Right cardiac atrium (tissue), 5 donors: ENCODE results near the gene NDUFS8. TPM values are rescaled to one million over a fixed set of nuclear protein-coding genes. Genes with fewer than 3 reads are reported as not detected.

Experiments
- ATAC-seq, 2 donors: fragments of 200-7000 bp; cut with Tn5 transposase; one replicate each; pipeline versions ENCODE4 v1.8.0 to v1.9.1; 2020; ENCODE audit warnings: moderate library complexity in 2 of 2, mild to moderate bottlenecking in 1 of 2
- DNase-seq, 3 donors: peaks; one replicate each; pipeline ENCODE4 v3.0.0-alpha.2; 2020
- H3K27ac ChIP-seq: one replicate; pipeline ENCODE4 v1.5.1; 2013; ENCODE audit warnings: mild to moderate bottlenecking, low read length, control low read depth, moderate library complexity
- H3K27me3 ChIP-seq: one replicate; pipeline ENCODE4 v1.6.1; 2013; ENCODE audit not compliant: control insufficient read depth, insufficient read depth
- H3K4me1 ChIP-seq: one replicate; pipeline ENCODE4 v1.6.1; 2013; ENCODE audit warnings: low read length; ENCODE audit not compliant: control insufficient read depth, insufficient read depth
- H3K4me3 ChIP-seq: one replicate; pipeline ENCODE4 v1.5.1; 2013; ENCODE audit warnings: low read length, control low read depth
- H3K9me3 ChIP-seq: one replicate; pipeline ENCODE4 v1.6.1; 2013; ENCODE audit warnings: low read length; ENCODE audit not compliant: control insufficient read depth
- WGBS: extraction: QIAGEN DNeasy Blood & Tissue Kit; methylation state at CpG from one replicate; pipeline ENCODE4 v1.1.7; 2013; 5-methylcytosine and 5-hydroxymethylcytosine counted together
- intact Hi-C, 4 donors: fragments of 100-400 bp; cut with DNase I; formaldehyde crosslinking; loops; one replicate each; pipeline versions ENCODE4 v1.11.0 to v1.14.0; 2022 to 2023
- polyA plus RNA-seq: library from polyadenylated mRNA; stranded (reverse); fragments of 200-250 nt; gene quantifications from one replicate; pipeline ENCODE4 v1.2.3, GENCODE V29; 2013
- total RNA-seq, 4 donors: library from RNA; stranded (reverse); fragmentation: NEBNext Ultra II Directional; extraction: Animal tissue kit (Norgen Biotek cat#: 25700); gene quantifications; one replicate each; pipeline ENCODE4 v1.2.1, GENCODE V29; 2021
- donor health status: healthy with polysubstance abuse.
- donor health status: DM: no; HTN: yes; CAD: no.
- donor health status: DM: no; HTN: no; CAD: no.
- donor health status: DM: no; HTN: yes; CAD: no; lungs with severe emphysema.
- donor health status: DM: yes; HTN: yes; CAD: no.

Gene NDUFS8
- total and polyA plus RNA-seq, 5 donors = 334 to 642 (median 433) TPM

GRCh38 chr11:68038718-68039525 lies 8.4 kb downstream of the NDUFS8 start, which contains the start of gene TCIRG1:
Gene TCIRG1 (plus strand): TSS chr11:68039025. CDS start chr11:68041272, 2,247 bp downstream.
- no peaks in the 10 kb centered on the region for H3K9me3 ChIP-seq
- peak within 1 kb of the TSS; percentile 83 for H3K27ac ChIP-seq
- intact Hi-C loops = loop anchor here in 2 of 4 donors (5.0 to 10.0 kb wide), 2 partner anchors 78 to 276 kb away; partner anchors contain the start of gene LRP5 (in 1 of the 2)
- DNase-seq (peak; percentile 89 to 96 (median 96)), ATAC-seq (peak; percentile 88 to 90)
- 7% methylated on average over 51 of the region's 51 CpGs for WGBS
- no peaks in the 10 kb centered on the region for H3K27me3 ChIP-seq
- H3K4me3 ChIP-seq = peak within 1 kb of the TSS; percentile 73
- H3K4me1 ChIP-seq = peaks cover 11% of the 10 kb centered on the region

DNA sequence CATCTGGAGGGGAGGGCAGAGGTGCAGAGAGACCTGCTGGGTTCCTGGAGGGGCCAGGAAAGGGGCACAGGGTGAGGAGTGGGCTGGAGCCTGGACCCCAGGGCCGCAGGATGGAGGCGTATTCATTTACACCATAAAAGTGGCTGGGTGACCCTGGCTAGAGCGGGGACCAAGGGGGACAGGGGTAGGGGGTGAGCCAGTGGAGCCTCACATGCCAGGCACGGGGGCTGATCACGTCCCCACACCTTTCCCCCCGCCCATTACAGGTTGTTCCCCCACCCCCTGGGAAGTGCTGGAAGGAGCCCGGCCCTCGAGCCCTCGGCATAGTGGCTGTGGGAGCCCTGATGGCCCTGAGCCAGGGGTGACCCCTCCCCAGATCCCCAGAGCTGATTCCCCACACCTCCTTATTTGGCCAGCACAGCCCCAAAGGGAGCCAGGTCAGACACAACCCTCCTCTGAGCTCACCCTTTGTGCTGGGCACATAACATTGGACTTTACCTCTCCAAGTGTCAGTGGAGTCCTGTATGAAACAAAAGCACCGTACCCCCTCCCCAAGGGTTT lies 9.1 kb downstream of the NDUFS8 start:
- H3K27ac ChIP-seq = peak overlapping the region; percentile 83
- H3K4me3 ChIP-seq = peak overlapping the region; percentile 73
- DNase-seq (peak; percentile 30 to 75 (median 69)), ATAC-seq (no peak)
- WGBS = 34% methylated on average over 10 of the region's 10 CpGs
- peaks cover 11% of the 10 kb centered on the region for H3K4me1 ChIP-seq
- no peaks in the 10 kb centered on the region for H3K9me3 ChIP-seq
- intact Hi-C loops = loop anchor here in 2 of 4 donors (5.0 to 10.0 kb wide), 2 partner anchors 78 to 275 kb away; partner anchors contain the start of gene LRP5 (in 1 of the 2)
- no peaks in the 10 kb centered on the region for H3K27me3 ChIP-seq

DNA sequence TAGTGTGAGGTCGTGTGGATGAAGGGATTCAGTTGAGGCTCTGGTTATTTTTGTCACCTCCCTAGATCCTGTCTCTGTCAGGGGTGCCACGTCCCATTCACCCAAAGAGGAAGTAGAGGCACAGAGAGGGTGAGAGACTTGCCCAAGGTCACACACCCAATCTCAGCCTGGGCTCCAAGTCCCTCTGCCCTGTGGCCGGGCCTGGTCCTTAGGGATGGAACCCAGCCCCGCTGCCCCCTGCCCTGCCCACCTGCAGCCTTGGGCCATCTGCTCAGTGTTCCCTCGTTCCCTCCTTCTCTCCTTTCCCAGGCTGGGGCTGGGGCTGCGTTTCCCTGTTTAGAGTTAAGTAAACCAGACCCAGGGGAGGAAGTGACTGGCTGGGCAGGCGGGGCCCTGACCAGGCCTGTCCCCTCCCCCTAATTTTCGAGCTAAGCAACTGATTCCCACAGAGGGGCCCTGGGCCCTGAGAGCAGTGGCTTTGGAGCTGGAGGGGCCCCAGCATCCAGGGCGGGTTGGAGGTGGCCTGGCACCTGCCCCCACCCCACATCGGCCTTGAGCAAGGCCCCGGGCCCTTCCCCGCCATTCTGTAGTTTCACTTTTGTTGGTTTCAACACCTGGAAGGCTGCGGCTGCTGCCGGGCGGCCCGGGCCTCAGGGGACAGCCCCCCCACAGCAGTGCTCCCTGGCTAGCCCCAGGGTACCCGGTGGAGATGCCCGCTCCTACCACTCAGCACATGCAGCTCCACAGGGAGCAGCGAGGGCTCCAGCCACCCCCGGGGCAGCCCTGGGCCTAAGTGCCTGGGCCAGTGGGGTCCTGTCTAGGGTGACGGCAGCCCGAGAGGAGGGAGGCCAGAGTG lies 9.8 kb downstream of the NDUFS8 start:
- H3K27ac ChIP-seq = peak overlapping the region; percentile 83
- DNase-seq = peak; percentile 73 to 88 (median 87)
- peaks cover 11% of the 10 kb centered on the region for H3K4me1 ChIP-seq
- H3K4me3 ChIP-seq = peak overlapping the region; percentile 73
- H3K9me3 ChIP-seq = no peaks in the 10 kb centered on the region
- intact Hi-C loops = no loop called here
- ATAC-seq = peak; percentile 16 to 49
- no peaks in the 10 kb centered on the region for H3K27me3 ChIP-seq
- WGBS = 23% methylated on average over 22 of the region's 22 CpGs

GRCh38 chr11:68040957-68041591 lies 10.6 kb downstream of the NDUFS8 start:
- no peaks in the 10 kb centered on the region for H3K27me3 ChIP-seq
- H3K9me3 ChIP-seq = no peaks in the 10 kb centered on the region
- DNase-seq = peak; percentile 31 to 64 (median 58)
- H3K4me1 ChIP-seq = peaks cover 11% of the 10 kb centered on the region
- H3K4me3 ChIP-seq = peak overlapping the region; percentile 73
- 81% methylated on average over 23 of the region's 23 CpGs for WGBS
- H3K27ac ChIP-seq = peak overlapping the region; percentile 14
- ATAC-seq = no peak
- intact Hi-C loops = no loop called here

DNA sequence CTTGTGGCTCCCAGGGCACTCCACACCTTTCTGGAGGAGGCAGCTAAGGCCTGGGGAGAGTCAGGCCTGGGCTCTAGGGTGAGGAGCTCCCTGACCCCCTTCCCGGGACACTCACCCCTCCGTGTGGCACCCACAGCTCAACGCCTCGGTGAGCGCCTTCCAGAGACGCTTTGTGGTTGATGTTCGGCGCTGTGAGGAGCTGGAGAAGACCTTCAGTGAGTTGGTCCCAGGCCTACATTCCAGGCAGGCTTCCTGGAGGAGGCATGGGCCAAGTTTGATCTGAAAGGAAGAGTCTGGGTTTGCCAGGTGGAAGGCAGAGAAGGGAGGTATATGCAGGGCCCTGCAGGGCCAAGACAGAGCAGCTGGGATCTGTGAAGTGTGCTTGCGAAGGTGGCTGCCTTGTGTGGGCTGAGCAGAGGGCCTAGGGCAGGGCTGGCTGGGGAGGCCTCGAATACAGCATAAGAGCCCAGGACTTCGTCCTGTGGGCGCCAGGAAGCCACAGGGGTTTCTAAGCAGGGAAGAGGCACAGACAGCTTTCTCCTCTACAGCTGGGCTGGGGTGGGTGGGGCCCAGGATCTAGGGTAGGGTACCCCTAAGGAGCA lies 11.2 kb downstream of the NDUFS8 start:
- 86% methylated on average over 12 of the region's 12 CpGs for WGBS
- Histone ChIP-seq H3K27me3 (no peaks in the 10 kb centered on the region), H3K4me1 (peaks cover 11% of the 10 kb centered on the region), H3K9me3 (no peaks in the 10 kb centered on the region), H3K27ac (no peak overlapping the region), H3K4me3 (no peak overlapping the region)
- ATAC-seq (no peak), DNase-seq (peak in 1 of 3 donors; percentile 38)
- intact Hi-C loops = no loop called here

- 92% methylated on average over 27 of the region's 27 CpGs for WGBS
- H3K27ac ChIP-seq = no peak overlapping the region
- H3K27me3 ChIP-seq = no peaks in the 10 kb centered on the region
- no peak overlapping the region for H3K4me3 ChIP-seq
- no peaks in the 10 kb centered on the region for H3K9me3 ChIP-seq
- H3K4me1 ChIP-seq = peaks cover 10% of the 10 kb centered on the region
- peak in 2 of 3 donors; percentile 18 to 61 for DNase-seq
- intact Hi-C loops = no loop called here
- no peak for ATAC-seq
These were observed 11.9 kb downstream of the NDUFS8 start for GRCh38 chr11:68042219-68043028.

DNA sequence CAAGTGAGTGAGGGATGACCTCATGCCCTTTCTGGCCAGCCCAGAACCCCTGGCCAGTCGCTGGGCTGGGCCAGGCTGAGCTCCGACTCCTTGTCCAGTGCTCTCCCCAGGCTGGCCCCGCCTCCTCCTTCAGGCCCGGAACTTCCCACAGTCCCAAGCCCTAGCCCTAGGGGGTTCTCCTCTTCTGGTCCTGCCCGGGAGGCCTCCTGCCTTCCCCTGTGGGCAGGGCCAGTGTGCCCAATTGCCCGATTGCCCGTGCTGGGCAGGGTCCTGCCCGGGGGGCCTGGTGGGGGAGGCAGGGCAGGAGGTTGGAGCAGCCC lies 12.5 kb downstream of the NDUFS8 start:
- no peaks in the 10 kb centered on the region for H3K27me3 ChIP-seq
- H3K27ac ChIP-seq = no peak overlapping the region
- WGBS = 82% methylated on average over 8 of the region's 8 CpGs
- H3K4me1 ChIP-seq = peaks cover 6% of the 10 kb centered on the region
- ATAC-seq (no peak), DNase-seq (peak in 1 of 3 donors; percentile 10)
- intact Hi-C loops = no loop called here
- no peaks in the 10 kb centered on the region for H3K9me3 ChIP-seq
- H3K4me3 ChIP-seq = no peak overlapping the region

DNA sequence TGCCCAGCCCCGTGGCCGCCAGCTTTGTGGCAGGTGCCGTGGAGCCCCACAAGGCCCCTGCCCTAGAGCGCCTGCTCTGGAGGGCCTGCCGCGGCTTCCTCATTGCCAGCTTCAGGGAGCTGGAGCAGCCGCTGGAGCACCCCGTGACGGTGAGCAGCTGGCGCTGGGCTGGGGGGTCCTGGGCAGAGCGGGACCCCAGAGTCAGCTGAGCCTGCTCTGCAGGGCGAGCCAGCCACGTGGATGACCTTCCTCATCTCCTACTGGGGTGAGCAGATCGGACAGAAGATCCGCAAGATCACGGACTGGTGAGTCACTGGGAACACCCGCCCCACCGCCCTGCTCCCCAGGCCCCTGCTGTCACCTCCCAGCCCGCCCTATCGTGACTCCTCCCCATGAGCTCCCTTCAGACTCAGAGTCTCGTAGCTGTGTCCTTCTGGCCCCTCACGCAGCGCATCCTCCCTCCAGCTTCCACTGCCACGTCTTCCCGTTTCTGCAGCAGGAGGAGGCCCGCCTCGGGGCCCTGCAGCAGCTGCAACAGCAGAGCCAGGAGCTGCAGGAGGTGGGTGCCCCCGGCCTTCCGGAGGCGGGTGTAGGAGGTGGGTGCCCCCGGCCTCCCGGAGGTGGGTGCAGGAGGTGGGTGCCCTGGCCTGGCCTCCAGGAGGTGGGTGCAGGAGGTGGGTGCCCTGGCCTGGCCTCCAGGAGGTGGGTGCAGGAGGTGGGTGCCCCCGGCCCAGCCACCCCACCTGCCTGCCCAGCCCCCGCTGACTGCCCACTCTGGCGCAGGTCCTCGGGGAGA lies 13.1 kb downstream of the NDUFS8 start:
- no peaks in the 10 kb centered on the region for H3K27me3 ChIP-seq
- no peaks in the 10 kb centered on the region for H3K4me1 ChIP-seq
- WGBS = 85% methylated on average over 36 of the region's 36 CpGs
- no peak overlapping the region for H3K4me3 ChIP-seq
- DNase-seq (peak in 2 of 3 donors; percentile 13 to 37), ATAC-seq (no peak)
- no peaks in the 10 kb centered on the region for H3K9me3 ChIP-seq
- intact Hi-C loops = no loop called here
- no peak overlapping the region for H3K27ac ChIP-seq

DNA sequence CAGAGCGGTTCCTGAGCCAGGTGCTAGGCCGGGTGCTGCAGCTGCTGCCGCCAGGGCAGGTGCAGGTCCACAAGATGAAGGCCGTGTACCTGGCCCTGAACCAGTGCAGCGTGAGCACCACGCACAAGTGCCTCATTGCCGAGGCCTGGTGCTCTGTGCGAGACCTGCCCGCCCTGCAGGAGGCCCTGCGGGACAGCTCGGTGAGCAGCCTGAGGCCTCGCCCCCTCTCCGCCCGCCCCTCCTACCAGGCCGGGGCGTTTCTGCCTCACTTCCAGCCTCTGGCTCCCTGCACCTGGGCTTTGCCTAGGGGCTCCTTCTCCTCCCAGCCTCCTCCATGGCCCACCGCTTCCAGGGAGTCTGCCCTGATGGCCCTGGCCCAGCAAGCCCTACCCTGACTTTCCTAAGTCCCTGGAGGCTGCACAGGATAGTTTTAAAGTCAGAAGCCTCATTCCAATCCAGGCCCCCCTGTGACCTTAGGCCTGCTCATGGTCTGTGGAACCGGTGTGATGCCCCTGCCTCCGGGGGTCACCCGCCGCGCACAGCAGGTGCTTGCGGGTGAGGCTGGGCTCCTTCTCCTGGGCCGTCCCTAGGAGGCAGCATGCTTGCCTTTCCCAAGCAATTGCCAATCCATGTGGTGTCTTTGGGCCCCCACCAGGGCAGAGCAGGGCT lies 13.8 kb downstream of the NDUFS8 start:
- no peak for ATAC-seq
- intact Hi-C loops = no loop called here
- 90% methylated on average over 24 of the region's 24 CpGs for WGBS
- Histone ChIP-seq H3K9me3 (no peaks in the 10 kb centered on the region), H3K4me3 (no peak overlapping the region), H3K27ac (no peak overlapping the region), H3K4me1 (no peaks in the 10 kb centered on the region), H3K27me3 (no peaks in the 10 kb centered on the region)
- DNase-seq = peak in 2 of 3 donors; percentile 9 to 46
